ENCODE data around the gene SERPINA3.

DNA sequence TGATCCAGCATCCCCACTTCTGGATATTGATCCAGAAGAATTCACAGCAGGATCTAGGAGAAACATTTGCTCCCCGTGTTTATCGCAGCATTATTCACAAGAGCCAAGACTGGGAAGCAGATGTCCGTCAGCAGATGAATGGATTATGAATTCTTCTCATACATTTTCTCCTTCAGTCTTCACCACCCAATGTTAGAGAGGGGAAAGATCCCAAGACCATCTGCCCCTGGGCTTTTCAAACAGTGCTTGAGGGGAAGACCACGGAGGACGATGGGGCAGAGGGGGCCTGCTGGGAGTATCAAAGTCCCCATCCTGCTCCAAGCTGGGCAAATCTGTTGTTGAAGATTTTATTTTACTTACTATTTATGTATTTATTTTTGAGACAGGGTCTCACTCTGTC lies 41.1 kb downstream of the SERPINA3 start:
- TF ChIP-seq CTCF (IDR thresholded peaks at IDR 0.05) = no peak
- no peak for TF ChIP-seq POLR2A (IDR thresholded peaks at IDR 0.05; ENCODE audit: low read depth)
- TF ChIP-seq POLR2AphosphoS5 (IDR thresholded peaks at IDR 0.05) = no peak
